Peyer's patch (tissue), 4 donors: ENCODE data around the gene SNUPN.

Experiments used
- POLR2A ChIP-seq, 2 donors: fragments of 450-650 bp; IDR thresholded peaks; one replicate each; pipeline ENCODE4 v1.5.1; 2017; ENCODE audit warnings: antibody characterized with exemption in 2 of 2, mild to moderate bottlenecking in 2 of 2, moderate library complexity in 2 of 2
- TF ChIP-seq, protein P1 (sequence below), 6 experiments: fragments of 450-650 bp in 4 of 6; fragments of 200-600 bp in 2 of 6; sonication (generic) in 1 of 6; IDR thresholded peaks; one replicate each; pipeline ENCODE4 v1.5.1; 2017 to 2019; ENCODE audit warnings: antibody characterized with exemption in 6 of 6, mild to moderate bottlenecking in 3 of 6, moderate library complexity in 1 of 6

DNA sequence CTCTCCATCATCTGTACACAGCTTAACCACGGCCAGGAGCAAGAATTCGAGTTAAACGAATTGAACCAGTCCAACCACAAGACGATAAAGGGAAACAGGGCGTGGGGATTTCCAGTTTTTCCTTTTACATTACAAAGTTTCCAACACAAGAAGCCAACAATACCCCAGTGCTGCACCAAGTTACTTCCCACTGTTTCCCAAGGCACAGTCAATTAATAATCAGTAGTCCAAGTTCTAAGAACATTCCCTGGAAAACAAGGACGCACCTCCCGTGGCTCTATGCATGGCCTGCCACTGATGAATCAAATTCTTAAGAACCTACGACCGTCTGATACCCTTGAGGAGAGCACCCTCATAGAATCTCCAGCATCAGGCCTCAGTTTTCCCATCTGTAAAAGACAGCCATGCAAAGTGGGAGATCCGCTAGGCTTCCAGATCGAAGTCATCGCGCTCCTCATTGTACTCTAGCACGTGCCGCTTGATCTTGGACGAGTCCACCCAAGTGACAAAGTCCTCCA lies 13.7 kb upstream of the SNUPN start:
- TF ChIP-seq POLR2A (IDR thresholded peaks at IDR 0.05) = no peak
- TF ChIP-seq, protein P1, sequence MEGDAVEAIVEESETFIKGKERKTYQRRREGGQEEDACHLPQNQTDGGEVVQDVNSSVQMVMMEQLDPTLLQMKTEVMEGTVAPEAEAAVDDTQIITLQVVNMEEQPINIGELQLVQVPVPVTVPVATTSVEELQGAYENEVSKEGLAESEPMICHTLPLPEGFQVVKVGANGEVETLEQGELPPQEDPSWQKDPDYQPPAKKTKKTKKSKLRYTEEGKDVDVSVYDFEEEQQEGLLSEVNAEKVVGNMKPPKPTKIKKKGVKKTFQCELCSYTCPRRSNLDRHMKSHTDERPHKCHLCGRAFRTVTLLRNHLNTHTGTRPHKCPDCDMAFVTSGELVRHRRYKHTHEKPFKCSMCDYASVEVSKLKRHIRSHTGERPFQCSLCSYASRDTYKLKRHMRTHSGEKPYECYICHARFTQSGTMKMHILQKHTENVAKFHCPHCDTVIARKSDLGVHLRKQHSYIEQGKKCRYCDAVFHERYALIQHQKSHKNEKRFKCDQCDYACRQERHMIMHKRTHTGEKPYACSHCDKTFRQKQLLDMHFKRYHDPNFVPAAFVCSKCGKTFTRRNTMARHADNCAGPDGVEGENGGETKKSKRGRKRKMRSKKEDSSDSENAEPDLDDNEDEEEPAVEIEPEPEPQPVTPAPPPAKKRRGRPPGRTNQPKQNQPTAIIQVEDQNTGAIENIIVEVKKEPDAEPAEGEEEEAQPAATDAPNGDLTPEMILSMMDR (IDR thresholded peaks at IDR 0.05) = peak in 1 of 6 experiments; percentile 1
